ENCODE data around the gene PRIMA1.
"Not testable (repeated sequence)": the region's sequence is repeated elsewhere in the genome, so short reads cannot be mapped to it uniquely, and the experiment has no call there.

The PRIMA1 gene

GRCh38 chr14:93811676-93812075 lies 23.4 kb upstream of the PRIMA1 start:
- H3K4me1 ChIP-seq (ENCODE audit: control insufficient read depth, insufficient read depth, low read length) = no peaks in the 10 kb centered on the region
- H3K36me3 ChIP-seq (ENCODE audit: insufficient read depth, low read length) = no peaks in the 10 kb centered on the region
- H3K27me3 ChIP-seq (ENCODE audit: control insufficient read depth, insufficient read depth, low read length) = no peaks in the 10 kb centered on the region
- H3K4me2 ChIP-seq (ENCODE audit: low read length) = no peak overlapping the region
- no peak overlapping the region for H3K4me3 ChIP-seq (ENCODE audit: low read length)
- peaks cover 6% of the 10 kb centered on the region for H3K9me3 ChIP-seq (replicated peaks; ENCODE audit: low read length)
- no peak overlapping the region for H3K9ac ChIP-seq (ENCODE audit: low read depth, low read length)

- Histone ChIP-seq H3K27me3 (ENCODE audit: control insufficient read depth, insufficient read depth, low read length) (no peaks in the 10 kb centered on the region), H3K36me3 (ENCODE audit: insufficient read depth, low read length) (no peaks in the 10 kb centered on the region), H3K4me2 (ENCODE audit: low read length) (no peak overlapping the region), H3K4me1 (ENCODE audit: control insufficient read depth, insufficient read depth, low read length) (no peaks in the 10 kb centered on the region), H3K4me3 (ENCODE audit: low read length) (no peak overlapping the region), H3K9ac (ENCODE audit: low read depth, low read length) (no peak overlapping the region), H3K9me3 (replicated peaks; ENCODE audit: low read length) (peaks cover 6% of the 10 kb centered on the region)
Measured at GRCh38 chr14:93811020-93811419, 22.7 kb upstream of the PRIMA1 start.

GRCh38 chr14:93809491-93810420 lies 21.5 kb upstream of the PRIMA1 start:
- not testable (repeated sequence) for H3K36me3 ChIP-seq (ENCODE audit: insufficient read depth, low read length); H3K4me3 ChIP-seq (ENCODE audit: low read length); H3K4me2 ChIP-seq (ENCODE audit: low read length); H3K27me3 ChIP-seq (ENCODE audit: control insufficient read depth, insufficient read depth, low read length); H3K4me1 ChIP-seq (ENCODE audit: control insufficient read depth, insufficient read depth, low read length); H3K9ac ChIP-seq (ENCODE audit: low read depth, low read length); H3K9me3 ChIP-seq (replicated peaks; ENCODE audit: low read length)

- Histone ChIP-seq H3K4me2 (ENCODE audit: low read length) (no peak overlapping the region), H3K9me3 (replicated peaks; ENCODE audit: low read length) (peaks cover 10% of the 10 kb centered on the region), H3K27me3 (ENCODE audit: control insufficient read depth, insufficient read depth, low read length) (no peaks in the 10 kb centered on the region)
Measured at GRCh38 chr14:93804654-93805053, 16.4 kb upstream of the PRIMA1 start.

GRCh38 chr14:93803408-93804318 lies 15.4 kb upstream of the PRIMA1 start:
- H3K27me3 ChIP-seq (ENCODE audit: control insufficient read depth, insufficient read depth, low read length) = no peaks in the 10 kb centered on the region
- no peaks in the 10 kb centered on the region for H3K36me3 ChIP-seq (ENCODE audit: insufficient read depth, low read length)
- no peak overlapping the region for H3K9ac ChIP-seq (ENCODE audit: low read depth, low read length)
- H3K9me3 ChIP-seq (replicated peaks; ENCODE audit: low read length) = peaks cover 12% of the 10 kb centered on the region
- H3K4me1 ChIP-seq (ENCODE audit: control insufficient read depth, insufficient read depth, low read length) = no peaks in the 10 kb centered on the region
- no peak overlapping the region for H3K4me3 ChIP-seq (ENCODE audit: low read length)
- no peak overlapping the region for H3K4me2 ChIP-seq (ENCODE audit: low read length)

More at GRCh38 chr14:93804654-93805053, 16.4 kb upstream of the PRIMA1 start:
- H3K9ac ChIP-seq (ENCODE audit: low read depth, low read length) = no peak overlapping the region
- H3K36me3 ChIP-seq (ENCODE audit: insufficient read depth, low read length) = no peaks in the 10 kb centered on the region
- H3K4me3 ChIP-seq (ENCODE audit: low read length) = no peak overlapping the region
- H3K4me1 ChIP-seq (ENCODE audit: control insufficient read depth, insufficient read depth, low read length) = no peaks in the 10 kb centered on the region

GRCh38 chr14:93799989-93800921 lies 12.0 kb upstream of the PRIMA1 start:
- no peak overlapping the region for H3K4me3 ChIP-seq (ENCODE audit: low read length)
- H3K4me1 ChIP-seq (ENCODE audit: control insufficient read depth, insufficient read depth, low read length) = no peaks in the 10 kb centered on the region
- no peak overlapping the region for H3K9ac ChIP-seq (ENCODE audit: low read depth, low read length)
- H3K27me3 ChIP-seq (ENCODE audit: control insufficient read depth, insufficient read depth, low read length) = no peaks in the 10 kb centered on the region
- H3K36me3 ChIP-seq (ENCODE audit: insufficient read depth, low read length) = no peaks in the 10 kb centered on the region
- no peak overlapping the region for H3K4me2 ChIP-seq (ENCODE audit: low read length)
- H3K9me3 ChIP-seq (replicated peaks; ENCODE audit: low read length) = peaks cover 8% of the 10 kb centered on the region

GRCh38 chr14:93799617-93799988 lies 11.3 kb upstream of the PRIMA1 start:
- H3K4me1 ChIP-seq (ENCODE audit: control insufficient read depth, insufficient read depth, low read length) = no peaks in the 10 kb centered on the region
- no peaks in the 10 kb centered on the region for H3K27me3 ChIP-seq (ENCODE audit: control insufficient read depth, insufficient read depth, low read length)
- H3K9ac ChIP-seq (ENCODE audit: low read depth, low read length) = no peak overlapping the region
- no peak overlapping the region for H3K4me2 ChIP-seq (ENCODE audit: low read length)
- no peaks in the 10 kb centered on the region for H3K36me3 ChIP-seq (ENCODE audit: insufficient read depth, low read length)
- no peak overlapping the region for H3K4me3 ChIP-seq (ENCODE audit: low read length)
- peaks cover 8% of the 10 kb centered on the region for H3K9me3 ChIP-seq (replicated peaks; ENCODE audit: low read length)

GRCh38 chr14:93797536-93797935 lies 9.3 kb upstream of the PRIMA1 start:
- Histone ChIP-seq H3K36me3 (ENCODE audit: insufficient read depth, low read length) (no peaks in the 10 kb centered on the region), H3K4me1 (ENCODE audit: control insufficient read depth, insufficient read depth, low read length) (no peaks in the 10 kb centered on the region), H3K9ac (ENCODE audit: low read depth, low read length) (no peak overlapping the region), H3K9me3 (replicated peaks; ENCODE audit: low read length) (peaks cover 8% of the 10 kb centered on the region), H3K4me3 (ENCODE audit: low read length) (no peak overlapping the region), H3K27me3 (ENCODE audit: control insufficient read depth, insufficient read depth, low read length) (no peaks in the 10 kb centered on the region), H3K4me2 (ENCODE audit: low read length) (no peak overlapping the region)

- Histone ChIP-seq H3K4me2 (ENCODE audit: low read length) (no peak overlapping the region), H3K9ac (ENCODE audit: low read depth, low read length) (no peak overlapping the region), H3K4me3 (ENCODE audit: low read length) (no peak overlapping the region), H3K36me3 (ENCODE audit: insufficient read depth, low read length) (no peaks in the 10 kb centered on the region), H3K9me3 (replicated peaks; ENCODE audit: low read length) (peaks cover 8% of the 10 kb centered on the region), H3K4me1 (ENCODE audit: control insufficient read depth, insufficient read depth, low read length) (no peaks in the 10 kb centered on the region), H3K27me3 (ENCODE audit: control insufficient read depth, insufficient read depth, low read length) (no peaks in the 10 kb centered on the region)
Measured at GRCh38 chr14:93797071-93797470, 8.8 kb upstream of the PRIMA1 start.

- Histone ChIP-seq H3K4me1 (ENCODE audit: control insufficient read depth, insufficient read depth, low read length) (no peaks in the 10 kb centered on the region), H3K4me2 (ENCODE audit: low read length) (no peak overlapping the region), H3K36me3 (ENCODE audit: insufficient read depth, low read length) (no peaks in the 10 kb centered on the region), H3K4me3 (ENCODE audit: low read length) (no peak overlapping the region), H3K27me3 (ENCODE audit: control insufficient read depth, insufficient read depth, low read length) (no peaks in the 10 kb centered on the region), H3K9ac (ENCODE audit: low read depth, low read length) (no peak overlapping the region), H3K9me3 (replicated peaks; ENCODE audit: low read length) (peaks cover 4% of the 10 kb centered on the region)
Measured at GRCh38 chr14:93794756-93795155, 6.5 kb upstream of the PRIMA1 start.
